ENCODE results near the gene PRR5. TPM values are rescaled to one million over a fixed set of nuclear protein-coding genes. Genes with fewer than 3 reads are reported as not detected.

PRR5 gene
- total and polyA plus RNA-seq, 2 experiments from 2014 or later, result 15.3 to 31.4 TPM

DNA sequence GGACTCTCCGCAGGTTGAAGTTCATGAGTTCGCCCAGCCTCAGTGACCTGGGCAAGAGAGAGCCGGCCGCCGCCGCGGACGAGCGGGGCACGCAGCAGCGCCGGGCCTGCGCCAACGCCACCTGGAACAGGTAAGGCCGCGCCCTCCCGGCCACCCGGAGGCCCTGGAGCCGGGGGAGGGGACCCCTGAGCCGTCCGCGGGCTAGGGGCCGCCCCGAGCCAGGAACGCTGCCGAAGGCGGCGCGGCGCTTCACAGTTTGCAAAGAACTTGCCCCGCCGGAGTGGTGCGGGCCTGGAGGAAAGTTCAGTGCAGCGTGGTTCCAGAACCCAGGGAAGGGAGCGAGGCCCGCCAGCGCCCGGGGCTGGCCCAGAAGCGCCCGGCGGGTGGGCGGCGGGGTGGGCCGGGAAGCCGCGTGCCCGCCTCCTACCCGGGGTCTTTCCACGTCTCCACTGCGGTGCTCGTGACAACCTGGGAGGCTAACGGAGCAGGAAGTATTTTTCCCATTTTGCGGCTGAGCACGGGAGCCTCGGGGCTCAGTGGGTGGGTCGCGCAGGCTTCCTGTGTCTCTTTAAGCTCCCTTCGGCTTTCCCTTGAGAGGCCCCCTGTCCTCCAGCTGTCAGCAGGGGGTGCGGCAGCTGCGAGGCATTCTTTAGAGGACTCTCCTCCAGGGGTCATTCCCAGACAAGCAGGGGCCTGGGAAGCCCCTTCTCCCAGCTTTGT is 635 bp downstream of the PRR5 start:
- Histone ChIP-seq H4K20me1 (replicated peaks; ENCODE audit: insufficient read depth) (peaks cover 14% of the 10 kb centered on the region; the same call in 1 of the 2 replicates), H3K79me2 (replicated peaks; ENCODE audit: insufficient read depth) (peaks cover 9% of the 10 kb centered on the region; the same call in 1 of the 2 replicates), H3K27ac (ENCODE audit: low read depth) (no peak overlapping the region), H3K4me3 (peak overlapping the region; percentile 75), H3K9me2 (ENCODE audit: insufficient read depth) (no peaks in the 10 kb centered on the region), H3K4me2 (peak overlapping the region; percentile 94), H3K27me3 (ENCODE audit: insufficient read depth) (peaks cover 28% of the 10 kb centered on the region), H3F3A (replicated peaks; ENCODE audit: low read depth) (peaks cover 9% of the 10 kb centered on the region; the same call in 1 of the 2 replicates), H3K4me1 (ENCODE audit: insufficient read depth) (peaks cover 21% of the 10 kb centered on the region), H3K36me3 (ENCODE audit: insufficient read depth) (no peaks in the 10 kb centered on the region), H2AFZ (peak overlapping the region; percentile 81)
- peaks cover 24% of the 10 kb centered on the region for H3K4me1 Mint-ChIP-seq
- peaks cover 4% of the 10 kb centered on the region; the same call in 1 of the 3 replicates for H3K36me3 Mint-ChIP-seq (ENCODE audit: low read depth)
- H3K27ac Mint-ChIP-seq, result no peak overlapping the region
- H3K4me3 Mint-ChIP-seq, result peak overlapping the region; percentile 70
- DNase-seq (ENCODE audit: low spot score), result peak; percentile 78
- TF ChIP-seq, protein P1, sequence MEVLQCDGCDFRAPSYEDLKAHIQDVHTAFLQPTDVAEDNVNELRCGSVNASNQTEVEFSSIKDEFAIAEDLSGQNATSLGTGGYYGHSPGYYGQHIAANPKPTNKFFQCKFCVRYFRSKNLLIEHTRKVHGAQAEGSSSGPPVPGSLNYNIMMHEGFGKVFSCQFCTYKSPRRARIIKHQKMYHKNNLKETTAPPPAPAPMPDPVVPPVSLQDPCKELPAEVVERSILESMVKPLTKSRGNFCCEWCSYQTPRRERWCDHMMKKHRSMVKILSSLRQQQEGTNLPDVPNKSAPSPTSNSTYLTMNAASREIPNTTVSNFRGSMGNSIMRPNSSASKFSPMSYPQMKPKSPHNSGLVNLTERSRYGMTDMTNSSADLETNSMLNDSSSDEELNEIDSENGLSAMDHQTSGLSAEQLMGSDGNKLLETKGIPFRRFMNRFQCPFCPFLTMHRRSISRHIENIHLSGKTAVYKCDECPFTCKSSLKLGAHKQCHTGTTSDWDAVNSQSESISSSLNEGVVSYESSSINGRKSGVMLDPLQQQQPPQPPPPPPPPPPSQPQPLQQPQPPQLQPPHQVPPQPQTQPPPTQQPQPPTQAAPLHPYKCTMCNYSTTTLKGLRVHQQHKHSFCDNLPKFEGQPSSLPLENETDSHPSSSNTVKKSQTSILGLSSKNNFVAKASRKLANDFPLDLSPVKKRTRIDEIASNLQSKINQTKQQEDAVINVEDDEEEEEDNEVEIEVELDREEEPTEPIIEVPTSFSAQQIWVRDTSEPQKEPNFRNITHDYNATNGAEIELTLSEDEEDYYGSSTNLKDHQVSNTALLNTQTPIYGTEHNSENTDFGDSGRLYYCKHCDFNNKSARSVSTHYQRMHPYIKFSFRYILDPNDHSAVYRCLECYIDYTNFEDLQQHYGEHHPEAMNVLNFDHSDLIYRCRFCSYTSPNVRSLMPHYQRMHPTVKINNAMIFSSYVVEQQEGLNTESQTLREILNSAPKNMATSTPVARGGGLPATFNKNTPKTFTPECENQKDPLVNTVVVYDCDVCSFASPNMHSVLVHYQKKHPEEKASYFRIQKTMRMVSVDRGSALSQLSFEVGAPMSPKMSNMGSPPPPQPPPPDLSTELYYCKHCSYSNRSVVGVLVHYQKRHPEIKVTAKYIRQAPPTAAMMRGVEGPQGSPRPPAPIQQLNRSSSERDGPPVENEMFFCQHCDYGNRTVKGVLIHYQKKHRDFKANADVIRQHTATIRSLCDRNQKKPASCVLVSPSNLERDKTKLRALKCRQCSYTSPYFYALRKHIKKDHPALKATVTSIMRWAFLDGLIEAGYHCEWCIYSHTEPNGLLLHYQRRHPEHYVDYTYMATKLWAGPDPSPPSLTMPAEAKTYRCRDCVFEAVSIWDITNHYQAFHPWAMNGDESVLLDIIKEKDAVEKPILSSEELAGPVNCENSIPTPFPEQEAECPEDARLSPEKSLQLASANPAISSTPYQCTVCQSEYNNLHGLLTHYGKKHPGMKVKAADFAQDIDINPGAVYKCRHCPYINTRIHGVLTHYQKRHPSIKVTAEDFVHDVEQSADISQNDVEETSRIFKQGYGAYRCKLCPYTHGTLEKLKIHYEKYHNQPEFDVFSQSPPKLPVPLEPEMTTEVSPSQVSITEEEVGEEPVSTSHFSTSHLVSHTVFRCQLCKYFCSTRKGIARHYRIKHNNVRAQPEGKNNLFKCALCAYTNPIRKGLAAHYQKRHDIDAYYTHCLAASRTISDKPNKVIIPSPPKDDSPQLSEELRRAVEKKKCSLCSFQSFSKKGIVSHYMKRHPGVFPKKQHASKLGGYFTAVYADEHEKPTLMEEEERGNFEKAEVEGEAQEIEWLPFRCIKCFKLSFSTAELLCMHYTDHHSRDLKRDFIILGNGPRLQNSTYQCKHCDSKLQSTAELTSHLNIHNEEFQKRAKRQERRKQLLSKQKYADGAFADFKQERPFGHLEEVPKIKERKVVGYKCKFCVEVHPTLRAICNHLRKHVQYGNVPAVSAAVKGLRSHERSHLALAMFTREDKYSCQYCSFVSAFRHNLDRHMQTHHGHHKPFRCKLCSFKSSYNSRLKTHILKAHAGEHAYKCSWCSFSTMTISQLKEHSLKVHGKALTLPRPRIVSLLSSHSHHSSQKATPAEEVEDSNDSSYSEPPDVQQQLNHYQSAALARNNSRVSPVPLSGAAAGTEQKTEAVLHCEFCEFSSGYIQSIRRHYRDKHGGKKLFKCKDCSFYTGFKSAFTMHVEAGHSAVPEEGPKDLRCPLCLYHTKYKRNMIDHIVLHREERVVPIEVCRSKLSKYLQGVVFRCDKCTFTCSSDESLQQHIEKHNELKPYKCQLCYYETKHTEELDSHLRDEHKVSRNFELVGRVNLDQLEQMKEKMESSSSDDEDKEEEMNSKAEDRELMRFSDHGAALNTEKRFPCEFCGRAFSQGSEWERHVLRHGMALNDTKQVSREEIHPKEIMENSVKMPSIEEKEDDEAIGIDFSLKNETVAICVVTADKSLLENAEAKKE (CRISPR knock-in tag; IDR thresholded peaks at IDR 0.05), result no peak
- TF ChIP-seq, protein P2, sequence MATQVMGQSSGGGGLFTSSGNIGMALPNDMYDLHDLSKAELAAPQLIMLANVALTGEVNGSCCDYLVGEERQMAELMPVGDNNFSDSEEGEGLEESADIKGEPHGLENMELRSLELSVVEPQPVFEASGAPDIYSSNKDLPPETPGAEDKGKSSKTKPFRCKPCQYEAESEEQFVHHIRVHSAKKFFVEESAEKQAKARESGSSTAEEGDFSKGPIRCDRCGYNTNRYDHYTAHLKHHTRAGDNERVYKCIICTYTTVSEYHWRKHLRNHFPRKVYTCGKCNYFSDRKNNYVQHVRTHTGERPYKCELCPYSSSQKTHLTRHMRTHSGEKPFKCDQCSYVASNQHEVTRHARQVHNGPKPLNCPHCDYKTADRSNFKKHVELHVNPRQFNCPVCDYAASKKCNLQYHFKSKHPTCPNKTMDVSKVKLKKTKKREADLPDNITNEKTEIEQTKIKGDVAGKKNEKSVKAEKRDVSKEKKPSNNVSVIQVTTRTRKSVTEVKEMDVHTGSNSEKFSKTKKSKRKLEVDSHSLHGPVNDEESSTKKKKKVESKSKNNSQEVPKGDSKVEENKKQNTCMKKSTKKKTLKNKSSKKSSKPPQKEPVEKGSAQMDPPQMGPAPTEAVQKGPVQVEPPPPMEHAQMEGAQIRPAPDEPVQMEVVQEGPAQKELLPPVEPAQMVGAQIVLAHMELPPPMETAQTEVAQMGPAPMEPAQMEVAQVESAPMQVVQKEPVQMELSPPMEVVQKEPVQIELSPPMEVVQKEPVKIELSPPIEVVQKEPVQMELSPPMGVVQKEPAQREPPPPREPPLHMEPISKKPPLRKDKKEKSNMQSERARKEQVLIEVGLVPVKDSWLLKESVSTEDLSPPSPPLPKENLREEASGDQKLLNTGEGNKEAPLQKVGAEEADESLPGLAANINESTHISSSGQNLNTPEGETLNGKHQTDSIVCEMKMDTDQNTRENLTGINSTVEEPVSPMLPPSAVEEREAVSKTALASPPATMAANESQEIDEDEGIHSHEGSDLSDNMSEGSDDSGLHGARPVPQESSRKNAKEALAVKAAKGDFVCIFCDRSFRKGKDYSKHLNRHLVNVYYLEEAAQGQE (IDR thresholded peaks at IDR 0.05; ENCODE audit: unreplicated experiment), result no peak
- TF ChIP-seq, protein P3, sequence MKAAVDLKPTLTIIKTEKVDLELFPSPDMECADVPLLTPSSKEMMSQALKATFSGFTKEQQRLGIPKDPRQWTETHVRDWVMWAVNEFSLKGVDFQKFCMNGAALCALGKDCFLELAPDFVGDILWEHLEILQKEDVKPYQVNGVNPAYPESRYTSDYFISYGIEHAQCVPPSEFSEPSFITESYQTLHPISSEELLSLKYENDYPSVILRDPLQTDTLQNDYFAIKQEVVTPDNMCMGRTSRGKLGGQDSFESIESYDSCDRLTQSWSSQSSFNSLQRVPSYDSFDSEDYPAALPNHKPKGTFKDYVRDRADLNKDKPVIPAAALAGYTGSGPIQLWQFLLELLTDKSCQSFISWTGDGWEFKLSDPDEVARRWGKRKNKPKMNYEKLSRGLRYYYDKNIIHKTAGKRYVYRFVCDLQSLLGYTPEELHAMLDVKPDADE (IDR thresholded peaks at IDR 0.05), result no peak
- TF ChIP-seq EZH2phosphoT487 (IDR thresholded peaks at IDR 0.05; ENCODE audit: unreplicated experiment), result no peak
- no peaks in the 10 kb centered on the region for H3K9me3 Mint-ChIP-seq
- peaks cover 22% of the 10 kb centered on the region for H3K27me3 Mint-ChIP-seq (ENCODE audit: insufficient read depth, low read depth, poor library complexity)
- peak; percentile 63 for ATAC-seq

Measured in GM23338 (cell line).